ENCODE data around the gene UPB1.
"Not testable (repeated sequence)": the region's sequence is repeated elsewhere in the genome, so short reads cannot be mapped to it uniquely, and the experiment has no call there.

Gene UPB1

GRCh38 chr22:24506802-24507438, 11.8 kb downstream of the UPB1 start:
- FAIRE-seq, result no peak

GRCh38 chr22:24507716-24508115, 12.6 kb downstream of the UPB1 start:
- no peak for FAIRE-seq

- FAIRE-seq, result no peak
Observed at GRCh38 chr22:24510637-24511625, 15.8 kb downstream of the UPB1 start.

- no peak for FAIRE-seq
Observed at GRCh38 chr22:24512043-24512442, 16.9 kb downstream of the UPB1 start.

GRCh38 chr22:24513378-24514240, 18.5 kb downstream of the UPB1 start:
- FAIRE-seq, result no peak

GRCh38 chr22:24514241-24515026, 19.3 kb downstream of the UPB1 start:
- FAIRE-seq, result no peak

- FAIRE-seq, result no peak
Observed at GRCh38 chr22:24515027-24515338, 19.9 kb downstream of the UPB1 start.

- no peak for FAIRE-seq
Observed at GRCh38 chr22:24516301-24516737, 21.2 kb downstream of the UPB1 start.

GRCh38 chr22:24517446-24517845, 22.3 kb downstream of the UPB1 start:
- FAIRE-seq, result no peak

GRCh38 chr22:24518228-24518627, 23.1 kb downstream of the UPB1 start:
- FAIRE-seq, result no peak

GRCh38 chr22:24518771-24519485, 23.8 kb downstream of the UPB1 start:
- no peak for FAIRE-seq

- FAIRE-seq, result no peak
Observed at GRCh38 chr22:24519496-24519895, 24.4 kb downstream of the UPB1 start.

- FAIRE-seq, result no peak
Observed at GRCh38 chr22:24521791-24522245, 26.7 kb downstream of the UPB1 start.

GRCh38 chr22:24523873-24524272, 28.7 kb downstream of the UPB1 start:
- no peak for FAIRE-seq

- no peak for FAIRE-seq
Observed at GRCh38 chr22:24525416-24526037, 30.4 kb downstream of the UPB1 start.

GRCh38 chr22:24526191-24526590, 31.1 kb downstream of the UPB1 start:
- FAIRE-seq, result no peak

- FAIRE-seq, result no peak
Observed at GRCh38 chr22:24529898-24530297, 34.8 kb downstream of the UPB1 start.

- not testable (repeated sequence) for FAIRE-seq
Observed at GRCh38 chr22:24530968-24531367, 35.8 kb downstream of the UPB1 start.

- no peak for FAIRE-seq
Observed at GRCh38 chr22:24532075-24532474, 36.9 kb downstream of the UPB1 start.

- no peak for FAIRE-seq
Observed at GRCh38 chr22:24535348-24535747, 40.2 kb downstream of the UPB1 start.

GRCh38 chr22:24536089-24536488, 41.0 kb downstream of the UPB1 start:
- no peak for FAIRE-seq
